Calu3 (cell line): ENCODE results near the gene RRP9. TPM values are rescaled to one million over a fixed set of nuclear protein-coding genes. Genes with fewer than 3 reads are reported as not detected.
"Not testable (repeated sequence)": the region's sequence is repeated elsewhere in the genome, so short reads cannot be mapped to it uniquely, and the experiment has no call there.

Experiments
- BruUV-seq: library from RNA; stranded (reverse); fragments of 400-500 nt; replicated peaks from 2 replicates; lab custom pipeline; 2021; lab: Mats Ljungman, UMichigan
- CTCF ChIA-PET: fragments of 300-600 bp; sonication (Branson Sonifier 250); formaldehyde crosslinking; loops from one replicate; lab custom pipeline; 2022; ENCODE audit warnings: antibody characterized with exemption; lab: Charles Lee
- DNase-seq: peaks from one replicate; pipeline ENCODE4 v3.0.0; 2022
- H3K27ac Mint-ChIP-seq: one replicate; pipeline ENCODE4 v1.8.0; 2022; ENCODE audit warnings: mixed read lengths; ENCODE audit not compliant: unreplicated experiment
- H3K27me3 Mint-ChIP-seq: one replicate; pipeline ENCODE4 v1.8.0; 2022; ENCODE audit warnings: mixed read lengths; ENCODE audit not compliant: unreplicated experiment
- H3K36me3 Mint-ChIP-seq: one replicate; pipeline ENCODE4 v1.8.0; 2022; ENCODE audit warnings: mild to moderate bottlenecking, moderate library complexity, mixed read lengths; ENCODE audit not compliant: insufficient read depth, unreplicated experiment
- H3K4me1 Mint-ChIP-seq: one replicate; pipeline ENCODE4 v1.8.0; 2022; ENCODE audit warnings: mild to moderate bottlenecking, low read depth, mixed read lengths; ENCODE audit not compliant: unreplicated experiment
- H3K4me3 Mint-ChIP-seq: one replicate; pipeline ENCODE4 v1.8.0; 2022; ENCODE audit warnings: mild to moderate bottlenecking, low read depth, moderate library complexity, mixed read lengths; ENCODE audit not compliant: unreplicated experiment
- H3K9me3 Mint-ChIP-seq: one replicate; pipeline ENCODE4 v1.8.0; 2022; ENCODE audit warnings: low read depth, mixed read lengths; ENCODE audit not compliant: unreplicated experiment
- intact Hi-C: fragments of 100-400 bp; cut with micrococcal nuclease; formaldehyde crosslinking; loops from one replicate; pipeline ENCODE4 v1.10.0; 2022; ENCODE audit not compliant: unreplicated experiment
- total RNA-seq: library from RNA; stranded (reverse); gene quantifications from 2 replicates; pipeline ENCODE4 v1.2.3, GENCODE V29; 2022
- TF ChIP-seq, protein P1 (sequence below): fragments of 200-600 bp; IDR thresholded peaks from one replicate; pipeline ENCODE4 v1.8.0; 2022; ENCODE audit warnings: antibody characterized with exemption; ENCODE audit not compliant: unreplicated experiment

The RRP9 gene
- total RNA-seq, 1 experiment from 2014 or later, result 39.3 TPM

DNA sequence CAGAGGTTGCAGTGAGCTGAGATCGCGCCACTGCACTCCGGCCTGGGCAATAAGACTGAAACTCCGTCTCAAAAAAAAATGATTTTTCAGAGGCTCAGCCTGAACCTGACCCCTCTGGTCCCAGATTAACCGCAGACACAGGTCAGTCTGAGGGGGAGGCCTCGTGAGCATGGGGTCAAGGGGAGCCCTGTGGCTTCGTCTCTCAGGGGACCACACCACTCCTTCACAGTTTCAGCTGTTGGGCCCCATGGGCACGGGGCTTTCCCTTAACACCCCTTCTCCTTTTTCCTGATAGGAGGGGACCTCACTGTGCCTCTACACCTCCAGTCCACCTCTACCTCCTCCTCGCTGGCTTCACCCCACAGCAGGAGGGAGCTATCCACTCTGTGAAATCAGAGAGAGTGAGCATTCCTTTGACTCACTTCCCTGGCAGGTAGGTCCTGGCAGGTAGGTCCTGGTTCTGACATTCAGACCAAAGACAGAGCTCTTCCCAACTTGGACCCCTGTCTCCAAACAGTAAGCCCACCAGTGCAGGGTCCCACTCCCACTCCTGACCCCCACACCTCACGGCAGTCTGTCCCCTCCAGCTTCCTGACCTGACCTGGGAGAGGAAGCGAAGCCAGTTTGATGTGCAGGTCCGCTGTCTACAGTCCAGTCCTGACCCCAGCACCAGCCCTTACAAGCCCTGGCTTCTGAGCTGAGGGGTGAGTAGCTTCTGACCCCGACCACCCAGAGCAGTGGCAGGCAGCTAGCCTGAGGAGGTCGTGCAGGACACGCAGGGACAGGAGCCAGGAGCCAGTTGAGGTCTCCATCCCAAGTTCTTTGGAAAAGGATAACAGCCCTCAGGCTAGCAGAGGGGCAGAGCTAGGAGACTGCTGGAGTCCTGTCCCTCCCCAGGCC is 9.0 kb downstream of the RRP9 start:
- CTCF ChIA-PET, result interaction anchor here (0.8 kb wide), 1 partner anchor 13 kb away, joined by 3 read pairs; no protein-coding TSS in a partner anchor
- DNase-seq, result no peak
- intact Hi-C loops, result no loop called here
- Mint-ChIP-seq H3K27ac (no peak overlapping the region), H3K36me3 (peaks cover 33% of the 10 kb centered on the region), H3K4me1 (no peaks in the 10 kb centered on the region), H3K9me3 (no peaks in the 10 kb centered on the region), H3K4me3 (no peak overlapping the region), H3K27me3 (no peaks in the 10 kb centered on the region)
- TF ChIP-seq, protein P1, sequence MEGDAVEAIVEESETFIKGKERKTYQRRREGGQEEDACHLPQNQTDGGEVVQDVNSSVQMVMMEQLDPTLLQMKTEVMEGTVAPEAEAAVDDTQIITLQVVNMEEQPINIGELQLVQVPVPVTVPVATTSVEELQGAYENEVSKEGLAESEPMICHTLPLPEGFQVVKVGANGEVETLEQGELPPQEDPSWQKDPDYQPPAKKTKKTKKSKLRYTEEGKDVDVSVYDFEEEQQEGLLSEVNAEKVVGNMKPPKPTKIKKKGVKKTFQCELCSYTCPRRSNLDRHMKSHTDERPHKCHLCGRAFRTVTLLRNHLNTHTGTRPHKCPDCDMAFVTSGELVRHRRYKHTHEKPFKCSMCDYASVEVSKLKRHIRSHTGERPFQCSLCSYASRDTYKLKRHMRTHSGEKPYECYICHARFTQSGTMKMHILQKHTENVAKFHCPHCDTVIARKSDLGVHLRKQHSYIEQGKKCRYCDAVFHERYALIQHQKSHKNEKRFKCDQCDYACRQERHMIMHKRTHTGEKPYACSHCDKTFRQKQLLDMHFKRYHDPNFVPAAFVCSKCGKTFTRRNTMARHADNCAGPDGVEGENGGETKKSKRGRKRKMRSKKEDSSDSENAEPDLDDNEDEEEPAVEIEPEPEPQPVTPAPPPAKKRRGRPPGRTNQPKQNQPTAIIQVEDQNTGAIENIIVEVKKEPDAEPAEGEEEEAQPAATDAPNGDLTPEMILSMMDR, result no peak
- no TSS peak for BruUV-seq

DNA sequence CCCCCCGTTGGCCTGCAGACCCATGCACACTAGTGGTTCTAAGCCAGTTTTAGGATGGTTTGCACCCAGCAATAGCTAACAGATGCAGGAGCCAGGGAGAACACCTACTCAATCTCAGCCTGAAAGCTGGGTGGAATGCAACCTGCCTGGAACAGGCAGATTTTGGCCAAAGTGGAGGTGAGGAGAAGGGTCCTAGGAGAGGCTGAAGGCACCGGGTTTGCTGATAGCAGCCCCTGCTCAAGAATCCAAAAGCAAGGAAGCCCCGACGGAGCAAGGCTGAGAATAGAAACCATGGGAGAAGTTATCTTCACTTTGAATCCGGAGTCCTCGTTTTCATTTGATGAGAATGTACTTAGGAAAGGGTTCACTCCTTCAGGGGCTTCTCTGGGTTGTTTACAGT is 9.9 kb downstream of the RRP9 start:
- no peaks in the 10 kb centered on the region for H3K4me1 Mint-ChIP-seq
- H3K9me3 Mint-ChIP-seq, result no peaks in the 10 kb centered on the region
- H3K4me3 Mint-ChIP-seq, result no peak overlapping the region
- intact Hi-C loops, result no loop called here
- BruUV-seq, result no TSS peak
- CTCF ChIA-PET, result interaction anchor here (0.8 kb wide), 1 partner anchor 12 kb away, joined by 3 read pairs; no protein-coding TSS in a partner anchor
- H3K27me3 Mint-ChIP-seq, result no peaks in the 10 kb centered on the region
- DNase-seq, result no peak
- H3K36me3 Mint-ChIP-seq, result peaks cover 28% of the 10 kb centered on the region
- no peak overlapping the region for H3K27ac Mint-ChIP-seq
- TF ChIP-seq, protein P1, result no peak

DNA sequence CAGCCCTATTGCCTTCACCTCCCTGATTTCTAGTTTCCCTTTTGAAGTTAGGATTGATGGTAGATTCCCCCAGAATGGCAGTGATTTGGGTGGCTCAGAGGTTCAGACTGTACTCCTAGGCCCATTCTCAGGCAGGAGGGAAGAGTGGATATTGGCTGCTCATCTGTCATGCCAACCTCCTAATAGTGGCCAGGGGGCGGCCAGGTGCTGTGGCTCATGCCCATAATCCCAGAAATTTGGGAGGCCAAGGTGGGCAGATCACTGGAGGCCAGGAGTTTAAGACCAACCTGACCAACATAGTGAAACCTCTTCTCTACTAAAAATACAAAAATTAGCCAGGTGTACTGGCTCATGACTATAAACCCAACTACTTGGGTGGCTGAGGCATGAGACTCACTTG is 11.3 kb downstream of the RRP9 start:
- TF ChIP-seq, protein P1, result no peak
- no TSS peak for BruUV-seq
- DNase-seq, result no peak
- no peaks in the 10 kb centered on the region for H3K27me3 Mint-ChIP-seq
- H3K9me3 Mint-ChIP-seq, result no peaks in the 10 kb centered on the region
- H3K4me1 Mint-ChIP-seq, result no peaks in the 10 kb centered on the region
- no peak overlapping the region for H3K4me3 Mint-ChIP-seq
- CTCF ChIA-PET, result no interaction called here
- no peak overlapping the region for H3K27ac Mint-ChIP-seq
- peaks cover 20% of the 10 kb centered on the region for H3K36me3 Mint-ChIP-seq
- intact Hi-C loops, result no loop called here

DNA sequence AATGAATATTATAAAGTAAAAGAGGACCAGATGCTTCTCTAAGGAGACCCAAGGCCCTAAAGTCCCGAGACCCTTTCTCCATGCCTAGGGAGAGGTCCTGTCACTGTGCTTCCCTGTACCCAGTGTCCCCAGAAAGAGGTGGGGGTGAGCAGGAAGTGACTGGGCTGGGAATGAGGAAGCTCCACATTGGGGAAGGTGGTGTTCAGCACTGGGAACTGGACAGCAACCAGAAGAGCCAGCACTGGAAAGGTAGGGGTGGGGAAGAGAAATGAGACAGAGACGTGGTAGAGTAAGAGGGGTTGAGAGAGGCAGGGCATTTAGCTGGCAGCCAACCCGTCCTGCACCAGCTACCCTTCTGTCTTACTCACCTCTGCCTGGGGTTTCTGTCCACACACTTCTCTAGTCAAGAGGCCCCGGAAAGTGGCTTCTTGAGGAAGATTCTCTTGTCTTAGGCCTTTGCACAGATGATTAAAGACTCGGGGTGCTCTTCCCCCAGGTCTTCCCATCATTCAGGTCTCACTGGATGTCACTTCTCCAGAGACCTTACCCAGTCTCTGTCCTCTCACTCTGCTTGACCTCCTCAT is 12.2 kb downstream of the RRP9 start:
- no peak overlapping the region for H3K4me3 Mint-ChIP-seq
- H3K27me3 Mint-ChIP-seq, result no peaks in the 10 kb centered on the region
- no peaks in the 10 kb centered on the region for H3K4me1 Mint-ChIP-seq
- TF ChIP-seq, protein P1, result no peak
- intact Hi-C loops, result no loop called here
- H3K9me3 Mint-ChIP-seq, result no peaks in the 10 kb centered on the region
- no TSS peak for BruUV-seq
- H3K27ac Mint-ChIP-seq, result no peak overlapping the region
- DNase-seq, result no peak
- peaks cover 14% of the 10 kb centered on the region for H3K36me3 Mint-ChIP-seq
- CTCF ChIA-PET, result no interaction called here

DNA sequence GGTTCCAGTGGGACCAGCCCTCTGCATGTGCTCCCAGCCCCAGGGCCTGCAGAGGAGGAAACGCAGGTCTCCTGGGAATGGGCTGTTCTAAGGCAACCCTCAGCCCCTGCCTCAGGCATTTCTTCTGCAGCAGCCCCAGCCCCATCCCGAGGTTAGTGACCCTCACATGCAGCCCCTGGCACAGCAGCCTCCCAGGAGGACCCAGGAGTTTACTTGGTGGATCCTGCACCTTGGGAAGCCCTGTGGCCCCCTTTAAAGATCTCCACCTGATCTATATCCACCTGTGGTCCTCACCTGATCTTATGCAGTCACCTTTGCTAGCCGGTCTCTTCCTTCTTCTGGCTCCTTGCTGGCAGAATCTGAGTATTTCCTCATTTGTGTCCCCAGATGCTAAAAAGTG is 12.7 kb downstream of the RRP9 start:
- BruUV-seq, intact Hi-C loops, CTCF ChIA-PET, H3K4me3 Mint-ChIP-seq, H3K9me3 Mint-ChIP-seq, DNase-seq, H3K27me3 Mint-ChIP-seq, H3K4me1 Mint-ChIP-seq, H3K27ac Mint-ChIP-seq: not testable (repeated sequence)
- peaks cover 14% of the 10 kb centered on the region for H3K36me3 Mint-ChIP-seq
